ES-I3 (cell line): ENCODE data around the gene EDIL3.

ENCODE experiments used
- H3K36me3 ChIP-seq: 2 replicates; pipeline ENCODE4 v1.6.1; 2013; ENCODE audit warnings: mild to moderate bottlenecking, low read length, control low read depth, moderate library complexity; ENCODE audit not compliant: insufficient read depth
- H3K4me1 ChIP-seq: 2 replicates; pipeline ENCODE4 v1.6.1; 2013; ENCODE audit warnings: mild to moderate bottlenecking, control low read depth, low read length; ENCODE audit not compliant: insufficient read depth
- H3K9ac ChIP-seq: 2 replicates; pipeline ENCODE4 v1.6.1; 2013; ENCODE audit warnings: low read depth, mild to moderate bottlenecking, low read length, moderate library complexity
- H3K9me3 ChIP-seq: 2 replicates; pipeline ENCODE4 v1.6.1; 2013; ENCODE audit warnings: mild to moderate bottlenecking, low read length, moderate library complexity; ENCODE audit not compliant: control insufficient read depth, insufficient read depth

EDIL3 gene

DNA sequence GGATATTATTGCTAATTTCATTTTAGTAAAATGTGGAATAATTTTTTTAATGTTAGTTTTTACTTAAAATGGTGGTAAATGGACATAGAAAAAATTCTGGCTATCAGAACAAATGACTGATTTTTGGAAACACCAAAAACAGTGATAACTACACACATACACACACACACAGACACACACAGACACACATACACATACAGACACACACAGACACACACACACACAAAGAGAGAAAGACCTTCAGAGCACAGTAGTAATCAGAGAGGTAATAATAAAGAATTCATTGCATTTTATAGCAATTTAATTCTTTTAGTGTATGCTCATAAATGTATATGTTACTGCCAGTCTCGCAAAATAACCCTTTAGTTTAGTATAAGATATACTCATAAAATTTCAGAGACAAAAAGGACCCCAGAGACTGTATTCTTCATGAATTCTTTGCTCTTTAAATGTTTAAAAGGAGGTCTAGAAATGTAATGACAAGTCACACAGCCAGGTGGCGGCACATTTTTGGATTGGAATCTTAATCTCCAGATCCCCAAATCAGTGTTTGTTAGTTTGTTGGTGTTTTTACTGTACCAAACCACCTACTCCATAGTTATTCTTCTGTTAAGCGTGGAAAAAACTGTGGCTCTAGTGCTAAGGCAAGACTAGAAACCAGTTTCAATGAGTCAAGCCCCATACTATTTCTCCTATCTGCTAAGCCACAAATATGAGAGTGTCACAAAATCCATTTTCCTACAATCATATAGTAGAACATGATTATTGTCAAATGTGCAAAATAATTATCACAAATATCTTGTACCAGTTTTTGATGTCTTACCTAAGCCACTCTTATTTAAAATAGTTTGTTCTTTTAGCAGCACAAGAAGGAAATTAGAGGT, 109.9 kb downstream of the EDIL3 start:
- Histone ChIP-seq H3K9ac (no peak overlapping the region), H3K36me3 (no peaks in the 10 kb centered on the region), H3K9me3 (no peaks in the 10 kb centered on the region), H3K4me1 (peaks cover 12% of the 10 kb centered on the region)

DNA sequence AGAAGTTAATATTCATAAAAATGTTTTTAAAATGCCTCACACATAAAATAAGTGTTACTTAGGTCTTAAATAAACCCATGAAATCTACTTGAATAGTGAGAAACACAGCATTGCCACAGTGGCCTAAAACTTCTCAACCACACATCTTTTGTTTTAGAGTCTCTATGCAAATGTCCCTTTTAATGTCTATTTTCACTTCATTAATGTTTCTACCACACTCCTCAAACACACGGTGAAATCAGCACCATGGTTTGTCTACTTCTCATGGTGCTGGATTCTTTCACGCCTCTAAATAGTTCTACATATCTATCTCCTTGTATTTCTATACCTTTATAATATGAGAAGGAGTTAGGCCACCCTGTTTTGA, 111.2 kb downstream of the EDIL3 start:
- Histone ChIP-seq H3K36me3 (no peaks in the 10 kb centered on the region), H3K9me3 (no peaks in the 10 kb centered on the region), H3K9ac (no peak overlapping the region), H3K4me1 (peaks cover 12% of the 10 kb centered on the region)

DNA sequence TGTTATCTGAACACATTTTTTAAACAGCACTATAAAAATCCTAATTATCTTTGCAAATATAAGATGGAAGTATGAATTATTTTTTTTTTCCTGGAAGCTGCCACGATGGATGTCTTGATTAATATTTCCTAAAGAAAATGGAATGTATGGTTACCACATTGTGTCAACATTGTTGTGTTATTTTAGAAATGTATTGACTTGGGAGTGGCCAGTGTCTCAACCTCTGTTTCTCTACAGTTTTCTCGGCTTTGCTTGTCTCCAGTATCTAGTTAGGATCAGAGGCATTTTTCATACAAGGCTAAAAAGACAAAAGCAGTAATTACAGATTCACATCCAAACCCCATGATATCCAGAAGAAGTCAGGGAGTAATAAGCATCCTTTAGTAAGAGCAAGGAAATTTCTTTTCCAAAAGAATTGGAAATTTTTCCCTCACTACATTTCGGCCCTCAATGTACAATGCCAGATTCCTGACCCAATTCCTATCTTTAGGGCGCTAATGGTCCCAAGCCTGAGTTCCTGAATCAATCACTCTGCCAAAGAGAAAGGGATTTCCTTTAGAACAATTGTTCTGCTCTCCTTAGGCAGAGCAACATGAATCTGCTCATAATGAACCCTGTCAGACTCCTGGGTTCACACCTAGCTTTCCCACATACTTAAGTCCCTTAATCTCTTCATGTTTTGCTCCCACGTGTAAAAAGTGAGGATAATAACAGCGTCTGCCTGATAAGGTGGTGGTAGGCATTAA, 111.7 kb downstream of the EDIL3 start:
- Histone ChIP-seq H3K9me3 (no peaks in the 10 kb centered on the region), H3K9ac (no peak overlapping the region), H3K36me3 (no peaks in the 10 kb centered on the region), H3K4me1 (peaks cover 12% of the 10 kb centered on the region)

- H3K9ac ChIP-seq: no peak overlapping the region
- H3K9me3 ChIP-seq: no peaks in the 10 kb centered on the region
- no peaks in the 10 kb centered on the region for H3K36me3 ChIP-seq
- H3K4me1 ChIP-seq: peaks cover 37% of the 10 kb centered on the region; the same call in 1 of the 2 replicates
Measured at GRCh38 chr5:84265739-84266550, 118.7 kb downstream of the EDIL3 start.

DNA sequence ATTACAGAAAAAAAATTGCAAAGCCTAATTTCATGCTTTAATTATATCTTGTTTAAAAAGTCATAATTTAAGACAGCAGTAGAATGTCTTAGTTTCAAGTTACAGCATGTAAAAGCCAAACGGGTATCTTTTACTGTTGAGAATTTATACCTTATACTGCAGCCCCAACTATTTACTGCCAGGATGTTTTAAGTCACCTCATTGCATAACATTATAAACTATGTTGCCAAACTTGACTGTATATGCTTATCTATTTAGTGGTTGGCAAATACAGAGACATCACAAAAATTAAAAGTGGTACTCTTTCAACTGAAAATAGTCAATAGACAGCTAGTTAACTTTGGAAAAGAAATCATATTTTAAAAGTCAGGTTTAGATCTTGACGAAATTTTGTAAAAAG, 119.5 kb downstream of the EDIL3 start:
- no peaks in the 10 kb centered on the region for H3K36me3 ChIP-seq
- H3K9me3 ChIP-seq: no peaks in the 10 kb centered on the region
- H3K9ac ChIP-seq: no peak overlapping the region
- peaks cover 38% of the 10 kb centered on the region; the same call in 1 of the 2 replicates for H3K4me1 ChIP-seq

DNA sequence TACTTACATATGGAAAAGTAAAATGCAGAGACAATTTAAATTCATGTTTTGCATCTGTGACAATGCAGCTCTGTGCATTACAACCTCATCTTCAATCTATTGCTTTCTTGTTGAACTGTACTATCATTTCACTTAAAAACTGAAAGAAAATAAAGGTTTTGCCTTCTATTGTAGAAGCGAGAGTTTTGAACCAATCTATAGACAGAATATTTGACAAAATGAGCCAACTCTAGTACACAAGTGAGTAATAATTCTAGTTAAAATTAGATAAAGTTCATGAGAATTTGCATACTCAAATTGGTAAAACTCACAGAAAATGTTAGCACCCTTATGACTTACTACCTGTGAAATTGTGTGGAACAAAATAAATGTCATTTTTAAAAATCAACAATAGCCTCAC, 123.7 kb downstream of the EDIL3 start:
- Histone ChIP-seq H3K36me3 (no peaks in the 10 kb centered on the region), H3K4me1 (peaks cover 22% of the 10 kb centered on the region; the same call in 1 of the 2 replicates), H3K9me3 (no peaks in the 10 kb centered on the region), H3K9ac (no peak overlapping the region)

DNA sequence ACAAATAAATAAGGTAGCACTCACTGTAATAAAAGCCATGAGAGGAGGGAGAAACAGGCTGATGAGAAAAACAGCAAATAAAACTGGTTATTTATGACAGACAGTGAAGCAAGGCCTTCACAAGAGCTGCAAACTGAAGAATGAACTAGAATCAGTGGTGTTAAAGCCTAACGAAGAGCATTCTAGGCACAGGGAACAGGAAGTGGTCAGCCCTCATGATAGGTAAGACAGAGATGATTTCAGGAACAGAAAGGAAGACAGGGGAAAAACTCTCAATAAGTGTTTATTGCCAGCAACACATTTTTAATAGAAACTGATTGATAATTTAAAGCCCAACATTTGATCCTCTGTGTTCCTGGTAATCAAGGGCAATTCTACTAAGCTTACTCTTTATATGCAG, 124.5 kb downstream of the EDIL3 start:
- H3K9me3 ChIP-seq: no peaks in the 10 kb centered on the region
- no peaks in the 10 kb centered on the region for H3K36me3 ChIP-seq
- no peak overlapping the region for H3K9ac ChIP-seq
- H3K4me1 ChIP-seq: peaks cover 15% of the 10 kb centered on the region; the same call in 1 of the 2 replicates

- no peak overlapping the region for H3K9ac ChIP-seq
- peaks cover 11% of the 10 kb centered on the region; the same call in 1 of the 2 replicates for H3K4me1 ChIP-seq
- no peaks in the 10 kb centered on the region for H3K36me3 ChIP-seq
- no peaks in the 10 kb centered on the region for H3K9me3 ChIP-seq
Measured at GRCh38 chr5:84259283-84260045, 125.2 kb downstream of the EDIL3 start.

- Histone ChIP-seq H3K36me3 (no peaks in the 10 kb centered on the region), H3K9ac (no peak overlapping the region)
Measured at GRCh38 chr5:84257061-84257460, 127.6 kb downstream of the EDIL3 start.

DNA sequence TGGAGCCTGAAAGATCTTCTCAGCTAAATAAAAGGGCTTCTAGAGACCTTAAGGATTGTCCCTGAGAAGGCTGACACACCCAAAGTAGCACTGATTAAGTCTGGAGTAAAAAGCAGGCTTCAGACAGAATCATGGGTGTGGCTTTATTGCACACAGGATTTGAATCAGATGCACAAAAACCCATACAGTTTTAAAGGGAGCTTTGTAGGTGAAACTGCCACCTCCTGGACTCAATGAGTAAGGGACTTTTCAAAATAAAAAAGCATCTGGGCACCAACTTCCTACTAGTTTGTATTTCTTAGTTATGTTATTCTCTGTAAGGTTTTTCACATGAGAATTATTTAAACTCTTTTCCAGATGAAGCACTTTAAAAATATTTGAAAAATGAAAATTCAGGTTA, 129.4 kb downstream of the EDIL3 start:
- no peak overlapping the region for H3K9ac ChIP-seq
- peaks cover 4% of the 10 kb centered on the region; the same call in 1 of the 2 replicates for H3K4me1 ChIP-seq
- H3K9me3 ChIP-seq: no peaks in the 10 kb centered on the region
- H3K36me3 ChIP-seq: no peaks in the 10 kb centered on the region

More at GRCh38 chr5:84257061-84257460, 127.6 kb downstream of the EDIL3 start:
- Histone ChIP-seq H3K9me3 (no peaks in the 10 kb centered on the region), H3K4me1 (0 out of 2 replicates have a peak, but pooled peaks cover 3% of the 10 kb centered on the region)

DNA sequence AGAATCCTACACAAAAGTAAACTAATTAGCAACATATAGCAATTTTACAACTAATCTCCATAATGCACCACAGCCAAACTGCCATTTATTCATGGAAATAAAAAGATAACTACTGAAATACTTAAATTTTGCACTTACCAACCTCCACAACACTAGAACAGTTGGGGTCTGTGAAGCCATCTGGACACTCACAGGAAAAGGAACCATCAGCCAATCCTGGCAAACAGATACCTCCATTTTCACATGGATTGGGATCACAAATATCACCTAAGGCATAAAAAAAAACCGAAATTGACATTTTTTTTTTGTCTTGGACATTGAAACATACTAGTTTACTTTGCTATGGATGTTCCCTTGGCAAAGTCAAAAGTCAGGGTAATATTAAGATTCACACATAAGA, 130.7 kb downstream of the EDIL3 start:
- H3K9me3 ChIP-seq: no peaks in the 10 kb centered on the region
- H3K9ac ChIP-seq: no peak overlapping the region
- H3K36me3 ChIP-seq: no peaks in the 10 kb centered on the region
- peaks cover 5% of the 10 kb centered on the region; the same call in 1 of the 2 replicates for H3K4me1 ChIP-seq

DNA sequence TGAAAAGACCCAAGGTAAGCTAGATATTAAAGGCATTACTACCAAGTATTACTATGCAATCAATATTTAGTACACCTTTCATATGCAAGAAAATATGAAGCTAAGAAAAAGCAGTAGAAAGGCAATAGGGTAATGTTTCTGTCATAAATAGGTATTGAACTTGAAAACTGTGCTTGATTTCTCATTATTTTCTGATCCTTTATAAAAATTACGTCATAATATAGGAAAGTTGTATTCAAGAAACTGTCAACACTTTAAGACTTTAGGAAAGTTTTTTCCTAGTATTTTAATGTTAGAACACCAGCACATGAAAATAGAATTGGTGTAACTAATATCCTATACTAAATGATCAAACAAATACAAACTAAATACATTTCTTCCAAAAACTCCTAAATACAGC, 133.2 kb downstream of the EDIL3 start:
- Histone ChIP-seq H3K4me1 (peaks cover 5% of the 10 kb centered on the region; the same call in 1 of the 2 replicates), H3K36me3 (no peaks in the 10 kb centered on the region), H3K9me3 (no peaks in the 10 kb centered on the region), H3K9ac (no peak overlapping the region)

- Histone ChIP-seq H3K9ac (no peak overlapping the region), H3K9me3 (no peaks in the 10 kb centered on the region), H3K4me1 (peaks cover 5% of the 10 kb centered on the region; the same call in 1 of the 2 replicates), H3K36me3 (no peaks in the 10 kb centered on the region)
Measured at GRCh38 chr5:84249918-84250630, 134.6 kb downstream of the EDIL3 start.
